ENCODE measurements around the gene CROCC2. TPM values are rescaled to one million over a fixed set of nuclear protein-coding genes. Genes with fewer than 3 reads are reported as not detected.

Gene CROCC2
- total and polyA plus RNA-seq, 7 donors, result 0.01 TPM; not detected in 6

GRCh38 chr2:240892356-240892755 lies 13.8 kb upstream of the CROCC2 start:
- Histone ChIP-seq H3K4me3 (no peak overlapping the region), H3K27ac (no peak overlapping the region), H3K36me3 (ENCODE audit: insufficient read depth in 1 of 2, low read depth in 1 of 2) (no peaks in the 10 kb centered on the region), H3K4me1 (no peaks in the 10 kb centered on the region), H3K9me3 (no peaks in the 10 kb centered on the region), H3K27me3 (ENCODE audit: insufficient read depth in 3 of 3, low read length in 2 of 3) (no peaks in the 10 kb centered on the region)
- intact Hi-C loops (cut with DNase I), result no loop called here
- peak in 1 of 2 donors; percentile 40 for DNase-seq
- ATAC-seq, result no peak
- 27 to 69% (median 51%) methylated on average over 7 to 9 of the region's 9 CpGs for WGBS, 3 donors
- no peak for TF ChIP-seq CTCF (IDR thresholded peaks at IDR 0.05)

- DNase-seq (peak in 1 of 2 donors; percentile 42), ATAC-seq (no peak)
- no peak overlapping the region for H3K4me3 ChIP-seq
- no peaks in the 10 kb centered on the region for H3K36me3 ChIP-seq (ENCODE audit: insufficient read depth in 1 of 2, low read depth in 1 of 2)
- H3K9me3 ChIP-seq, result no peaks in the 10 kb centered on the region
- no peaks in the 10 kb centered on the region for H3K27me3 ChIP-seq (ENCODE audit: insufficient read depth in 3 of 3, low read length in 2 of 3)
- no peak overlapping the region for H3K27ac ChIP-seq
- WGBS, 3 donors, result 64 to 86% (median 70%) methylated on average over 10 to 12 of the region's 12 CpGs
- no peak for TF ChIP-seq CTCF (IDR thresholded peaks at IDR 0.05)
- H3K4me1 ChIP-seq, result no peaks in the 10 kb centered on the region
- intact Hi-C loops (cut with DNase I), result no loop called here
Measured at GRCh38 chr2:240892925-240893324, 13.2 kb upstream of the CROCC2 start.

- no peaks in the 10 kb centered on the region for H3K4me1 ChIP-seq
- intact Hi-C loops (cut with DNase I), result no loop called here
- ATAC-seq (no peak), DNase-seq (no peak)
- no peak overlapping the region for H3K4me3 ChIP-seq
- H3K36me3 ChIP-seq (ENCODE audit: insufficient read depth in 1 of 2, low read depth in 1 of 2), result no peaks in the 10 kb centered on the region
- 52 to 72% (median 57%) methylated on average over 17 of the region's 17 CpGs for WGBS, 3 donors
- H3K27me3 ChIP-seq (ENCODE audit: insufficient read depth in 3 of 3, low read length in 2 of 3), result no peaks in the 10 kb centered on the region
- no peaks in the 10 kb centered on the region for H3K9me3 ChIP-seq
- no peak overlapping the region for H3K27ac ChIP-seq
- TF ChIP-seq CTCF (IDR thresholded peaks at IDR 0.05), result no peak
Measured at GRCh38 chr2:240893363-240893844, 12.7 kb upstream of the CROCC2 start.

- Histone ChIP-seq H3K27ac (no peak overlapping the region), H3K4me3 (no peak overlapping the region), H3K9me3 (no peaks in the 10 kb centered on the region), H3K27me3 (ENCODE audit: insufficient read depth in 3 of 3, low read length in 2 of 3) (no peaks in the 10 kb centered on the region), H3K4me1 (peaks cover 5% of the 10 kb centered on the region), H3K36me3 (ENCODE audit: insufficient read depth in 1 of 2, low read depth in 1 of 2) (no peaks in the 10 kb centered on the region)
- intact Hi-C loops (cut with DNase I), result no loop called here
- DNase-seq, result no peak
- TF ChIP-seq CTCF (IDR thresholded peaks at IDR 0.05), result no peak
- 88 to 92% (median 91%) methylated on average over 8 to 9 of the region's 9 CpGs for WGBS, 3 donors
- ATAC-seq, result no peak
Measured at GRCh38 chr2:240894006-240894405, 12.1 kb upstream of the CROCC2 start.

All from psoas muscle (tissue), 8 donors.